T-helper 17 cell (primary cell): ENCODE results near the gene NAV2. TPM values are rescaled to one million over a fixed set of nuclear protein-coding genes. Genes with fewer than 3 reads are reported as not detected.

ENCODE experiments used
- ATAC-seq: fragments of 150-1000 bp; cut with Tn5 transposase; 2 replicates; pipeline ENCODE4 v1.10.0; 2021; ENCODE audit warnings: mild to moderate bottlenecking, moderate library complexity
- DNase-seq, 3 donors: peaks; one replicate each; pipeline versions ENCODE4 v3.0.0 to v3.0.0-alpha.2; 2020 to 2021
- H3K9me3 ChIP-seq: one replicate; pipeline ENCODE4 v1.7.0; 2013; ENCODE audit warnings: low read length, mild to moderate bottlenecking; ENCODE audit not compliant: control insufficient read depth, poor library complexity, severe bottlenecking
- H3K27ac Mint-ChIP-seq: one replicate; pipeline ENCODE4 v1.8.0; 2022; ENCODE audit warnings: mild to moderate bottlenecking, moderate library complexity, mixed read lengths
- H3K27me3 Mint-ChIP-seq: one replicate; pipeline ENCODE4 v1.8.0; 2022; ENCODE audit warnings: mixed read lengths
- H3K36me3 Mint-ChIP-seq: one replicate; pipeline ENCODE4 v1.8.0; 2022; ENCODE audit warnings: low read depth, mixed read lengths
- H3K4me1 Mint-ChIP-seq: one replicate; pipeline ENCODE4 v1.8.0; 2022; ENCODE audit warnings: mild to moderate bottlenecking, mixed read lengths
- H3K4me3 Mint-ChIP-seq: one replicate; pipeline ENCODE4 v1.8.0; 2022; ENCODE audit warnings: mild to moderate bottlenecking, moderate library complexity, mixed read lengths
- total RNA-seq, 4 donors: library from RNA in 2 of 4; stranded (reverse) in 2 of 4; gene quantifications; one replicate each; pipeline ENCODE4 v1.2.3 and lab custom pipeline; 2022 to 2026

The NAV2 gene
- total RNA-seq, 2 donors from 2014 or later: 0.96 to 1.3 TPM

DNA sequence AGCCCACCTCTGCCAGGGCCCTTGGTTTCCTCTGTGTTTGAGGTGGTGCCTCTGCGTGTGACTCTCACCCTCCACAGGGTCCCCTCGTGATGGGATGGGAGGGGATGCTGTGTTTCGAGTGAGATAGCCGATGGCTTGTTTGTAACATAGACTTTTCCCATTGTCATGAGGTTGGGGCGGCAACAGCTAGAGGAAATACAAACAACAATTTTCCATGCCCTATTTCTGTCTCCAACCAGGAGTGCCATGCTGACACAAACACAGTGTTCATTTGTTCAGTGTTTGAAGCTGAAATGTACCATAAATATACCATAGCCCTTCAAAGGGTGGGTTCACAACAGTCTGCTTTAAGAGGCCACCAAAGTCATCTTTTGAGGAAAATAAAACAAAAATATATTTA lies 19.5 kb upstream of the NAV2 start:
- Mint-ChIP-seq H3K27ac (no peak overlapping the region), H3K27me3 (peaks cover 48% of the 10 kb centered on the region), H3K36me3 (no peaks in the 10 kb centered on the region), H3K4me3 (no peak overlapping the region), H3K4me1 (peaks cover 2% of the 10 kb centered on the region)
- DNase-seq (no peak), ATAC-seq (no peak)
- no peaks in the 10 kb centered on the region for H3K9me3 ChIP-seq

DNA sequence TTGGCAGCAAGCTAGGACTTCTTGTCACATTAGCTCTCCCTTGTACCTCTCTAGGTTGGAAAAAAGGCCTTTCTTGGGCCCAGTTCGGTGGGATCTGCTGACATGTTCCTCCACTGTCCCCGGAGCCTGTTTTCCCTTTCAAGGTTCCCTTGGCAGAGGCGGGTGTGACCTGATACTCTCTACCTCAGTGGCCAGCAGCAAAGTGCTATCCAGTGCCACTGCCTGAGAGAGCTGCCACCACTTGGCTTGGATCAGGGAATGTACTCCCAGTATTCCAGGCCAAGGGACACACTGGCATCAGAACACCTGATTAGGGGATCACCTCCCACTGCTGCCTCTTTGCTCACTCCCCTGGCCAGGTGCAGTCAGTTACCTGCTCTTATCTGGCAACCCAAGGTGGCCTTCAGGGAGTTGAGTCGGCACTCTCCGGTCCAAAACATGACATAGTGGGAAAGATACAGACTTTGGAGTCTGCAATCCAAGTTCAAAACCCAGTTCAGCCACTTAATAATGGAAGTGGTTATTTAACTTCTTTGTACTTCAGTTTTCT lies 17.8 kb upstream of the NAV2 start:
- H3K4me3 Mint-ChIP-seq: no peak overlapping the region
- H3K27ac Mint-ChIP-seq: no peak overlapping the region
- no peaks in the 10 kb centered on the region for H3K9me3 ChIP-seq
- H3K36me3 Mint-ChIP-seq: no peaks in the 10 kb centered on the region
- no peak for DNase-seq
- no peak for ATAC-seq
- peaks cover 2% of the 10 kb centered on the region for H3K4me1 Mint-ChIP-seq
- peaks cover 48% of the 10 kb centered on the region for H3K27me3 Mint-ChIP-seq

DNA sequence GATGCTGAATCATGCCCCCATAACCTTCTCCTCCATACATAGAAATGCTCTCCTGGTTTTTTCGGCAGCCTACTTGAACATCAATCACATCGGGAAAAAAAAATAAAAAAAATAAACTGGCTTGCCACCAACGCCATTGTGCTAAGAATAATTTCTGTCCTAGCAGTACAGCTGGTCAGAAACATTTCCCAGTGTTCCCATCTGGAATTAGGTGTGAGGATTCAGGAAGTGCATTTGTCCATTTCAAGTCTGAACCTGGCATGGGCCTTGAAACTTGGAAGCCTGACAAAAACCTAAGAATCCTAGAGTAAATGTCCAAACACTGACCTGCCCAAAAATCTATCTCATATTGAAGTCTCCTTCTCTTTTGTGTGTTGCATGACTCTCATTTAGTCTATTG lies 16.6 kb upstream of the NAV2 start:
- H3K4me3 Mint-ChIP-seq: no peak overlapping the region
- no peak overlapping the region for H3K27ac Mint-ChIP-seq
- DNase-seq: no peak

DNA sequence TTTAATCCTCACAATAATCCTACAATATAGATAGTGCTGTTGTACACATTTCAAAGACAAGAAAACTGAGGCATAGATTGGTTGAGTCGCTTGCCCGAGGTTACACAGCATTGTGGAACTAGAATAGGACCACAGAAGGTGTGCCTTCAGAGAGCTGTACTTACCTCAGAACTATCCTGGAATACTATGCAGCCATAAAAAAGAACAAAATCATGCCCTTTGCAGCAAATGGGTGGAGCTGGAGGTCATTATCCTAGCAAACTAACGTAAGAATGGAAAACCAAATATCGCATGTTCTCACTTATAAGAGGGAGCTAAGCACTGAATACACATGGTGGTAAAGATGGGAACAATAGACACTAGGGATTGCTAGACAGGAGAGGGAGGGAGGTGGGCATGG lies 15.7 kb upstream of the NAV2 start:
- H3K9me3 ChIP-seq: no peaks in the 10 kb centered on the region
- no peaks in the 10 kb centered on the region for H3K36me3 Mint-ChIP-seq
- ATAC-seq (no peak), DNase-seq (no peak)
- H3K4me1 Mint-ChIP-seq: peaks cover 2% of the 10 kb centered on the region
- peaks cover 47% of the 10 kb centered on the region for H3K27me3 Mint-ChIP-seq
- H3K4me3 Mint-ChIP-seq: no peak overlapping the region
- no peak overlapping the region for H3K27ac Mint-ChIP-seq

More for the DNA sequence above, 16.6 kb upstream of the NAV2 start:
- Mint-ChIP-seq H3K36me3 (no peaks in the 10 kb centered on the region), H3K27me3 (peaks cover 48% of the 10 kb centered on the region), H3K4me1 (peaks cover 2% of the 10 kb centered on the region)
- no peak for ATAC-seq
- H3K9me3 ChIP-seq: no peaks in the 10 kb centered on the region

DNA sequence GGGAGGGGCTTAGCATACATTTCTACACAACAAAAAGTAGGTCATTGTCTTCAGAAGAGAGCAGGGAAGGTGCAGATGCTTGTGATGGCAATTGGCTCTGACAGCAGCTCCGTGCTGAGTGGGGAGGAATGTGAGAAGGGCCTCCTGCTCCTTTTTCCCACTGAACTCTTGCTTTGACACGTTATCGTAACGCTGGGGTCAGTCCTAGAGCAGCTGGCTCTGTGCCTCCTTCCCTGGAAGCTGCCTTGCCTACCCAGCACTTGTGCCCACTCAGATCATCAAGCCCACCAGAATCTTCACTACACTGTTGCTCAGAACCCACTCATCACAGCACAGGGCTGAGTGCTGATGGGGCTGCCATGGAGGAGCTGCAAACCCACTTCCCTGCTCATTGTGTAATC lies 14.9 kb upstream of the NAV2 start:
- Mint-ChIP-seq H3K36me3 (no peaks in the 10 kb centered on the region), H3K4me3 (no peak overlapping the region), H3K27ac (no peak overlapping the region), H3K27me3 (peaks cover 43% of the 10 kb centered on the region), H3K4me1 (peaks cover 2% of the 10 kb centered on the region)
- ATAC-seq (no peak), DNase-seq (no peak)
- H3K9me3 ChIP-seq: no peaks in the 10 kb centered on the region

DNA sequence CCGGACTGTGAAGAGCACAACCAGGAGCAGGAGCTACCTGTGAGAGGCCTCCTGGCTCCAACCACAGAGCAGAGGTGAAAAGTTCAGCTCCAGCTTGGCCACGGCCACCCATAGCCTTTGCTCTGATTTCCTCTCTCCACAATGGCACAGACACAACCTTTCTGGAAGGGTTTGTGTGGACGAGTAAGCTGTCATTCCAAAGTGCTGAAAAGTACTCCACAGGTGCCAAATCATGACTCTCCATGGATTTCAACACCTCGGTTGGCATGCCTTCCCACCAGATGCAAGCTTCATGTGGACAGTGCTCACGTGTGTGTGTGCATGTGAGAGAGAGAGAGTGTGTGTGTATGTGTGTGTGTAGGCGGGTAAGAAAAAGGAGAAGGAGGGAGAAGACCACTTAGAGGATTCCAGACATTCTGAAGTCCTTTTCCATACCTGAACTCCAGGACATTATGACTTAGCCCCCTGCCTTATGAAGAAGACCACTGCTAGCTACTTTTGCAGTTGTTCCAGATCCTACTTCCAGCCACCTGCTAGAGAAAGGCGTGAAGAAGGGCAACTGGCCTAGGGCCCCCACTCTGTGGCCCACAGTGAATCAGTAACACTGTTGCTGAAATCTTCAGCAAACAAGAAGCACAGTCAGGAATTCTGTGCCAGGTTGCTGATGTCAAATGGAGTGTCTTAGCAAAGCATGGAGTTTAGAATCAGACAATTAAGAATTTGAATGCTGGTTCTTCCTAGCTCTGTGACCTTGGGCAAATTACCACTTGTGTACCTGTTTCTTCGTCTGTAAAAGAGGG lies 13.9 kb upstream of the NAV2 start:
- H3K27me3 Mint-ChIP-seq: peaks cover 38% of the 10 kb centered on the region
- no peaks in the 10 kb centered on the region for H3K36me3 Mint-ChIP-seq
- peaks cover 2% of the 10 kb centered on the region for H3K4me1 Mint-ChIP-seq
- no peaks in the 10 kb centered on the region for H3K9me3 ChIP-seq
- ATAC-seq: no peak
- no peak overlapping the region for H3K27ac Mint-ChIP-seq
- no peak for DNase-seq
- no peak overlapping the region for H3K4me3 Mint-ChIP-seq

DNA sequence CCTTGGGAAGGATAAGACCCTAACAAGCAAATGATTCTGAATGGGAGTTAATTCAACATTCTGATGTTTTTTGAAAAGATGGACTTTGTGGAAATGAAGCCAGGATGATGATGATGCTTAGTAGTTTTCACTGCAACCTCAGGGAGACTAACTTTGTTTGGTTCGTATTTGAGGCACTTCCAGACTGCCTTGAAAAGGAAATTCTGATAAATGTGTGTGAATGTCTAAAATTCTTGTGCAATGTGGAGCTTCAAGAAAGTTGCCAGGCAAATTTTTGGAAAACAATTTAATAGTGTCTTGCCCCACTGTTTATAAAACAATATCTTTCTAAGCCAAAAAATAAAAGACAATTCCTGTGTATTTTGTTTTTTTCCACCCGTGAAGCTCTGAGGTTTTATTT lies 11.2 kb upstream of the NAV2 start:
- no peak for DNase-seq
- ATAC-seq: no peak
- Mint-ChIP-seq H3K27me3 (peaks cover 32% of the 10 kb centered on the region), H3K27ac (no peak overlapping the region), H3K4me1 (peaks cover 5% of the 10 kb centered on the region), H3K4me3 (no peak overlapping the region), H3K36me3 (no peaks in the 10 kb centered on the region)
- no peaks in the 10 kb centered on the region for H3K9me3 ChIP-seq

DNA sequence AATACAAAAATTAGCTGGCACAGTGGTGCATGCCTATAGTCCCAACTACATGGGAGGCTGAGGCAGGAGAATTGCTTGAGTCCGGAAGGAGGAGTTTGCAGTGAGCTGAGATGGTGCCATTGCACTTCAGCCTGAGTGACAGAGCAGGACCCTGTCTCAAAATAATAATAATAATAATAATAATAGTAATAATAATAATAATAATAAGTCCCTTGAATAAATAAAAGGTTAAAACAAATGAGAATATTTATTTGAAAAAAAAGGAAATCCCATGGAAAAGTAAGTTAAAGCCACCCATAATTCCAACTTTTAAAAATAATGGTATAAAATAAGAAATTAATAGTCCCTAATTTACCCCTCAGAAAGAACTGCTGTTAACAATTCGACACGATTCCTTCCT lies 10.0 kb upstream of the NAV2 start:
- ATAC-seq: no peak
- Mint-ChIP-seq H3K27me3 (peaks cover 24% of the 10 kb centered on the region), H3K27ac (no peak overlapping the region), H3K36me3 (no peaks in the 10 kb centered on the region), H3K4me1 (peaks cover 2% of the 10 kb centered on the region), H3K4me3 (no peak overlapping the region)
- DNase-seq: no peak
- H3K9me3 ChIP-seq: no peaks in the 10 kb centered on the region

DNA sequence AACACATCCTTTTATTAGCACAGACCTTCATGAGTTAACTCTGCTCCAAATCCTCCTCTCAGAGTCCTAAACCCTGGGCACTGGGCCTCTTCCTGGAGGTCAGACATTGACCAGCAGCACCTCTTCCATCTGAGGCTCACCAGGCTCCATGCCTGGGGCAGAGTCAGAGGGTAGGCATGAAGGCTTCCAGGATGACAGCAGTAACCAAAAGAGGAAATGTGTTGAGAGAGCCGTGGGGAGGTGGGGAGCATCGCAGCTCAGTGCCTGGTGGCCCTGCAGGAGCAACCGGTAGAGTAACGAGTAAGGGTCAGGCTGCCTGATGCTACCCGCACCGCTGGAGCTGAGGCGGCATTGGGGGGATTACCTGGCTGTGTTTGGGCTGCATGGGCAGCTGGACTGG lies 9.4 kb upstream of the NAV2 start:
- H3K27me3 Mint-ChIP-seq: peaks cover 18% of the 10 kb centered on the region
- ATAC-seq (no peak), DNase-seq (no peak)
- no peaks in the 10 kb centered on the region for H3K9me3 ChIP-seq
- H3K27ac Mint-ChIP-seq: no peak overlapping the region
- no peak overlapping the region for H3K4me3 Mint-ChIP-seq
- peaks cover 2% of the 10 kb centered on the region for H3K4me1 Mint-ChIP-seq
- no peaks in the 10 kb centered on the region for H3K36me3 Mint-ChIP-seq

DNA sequence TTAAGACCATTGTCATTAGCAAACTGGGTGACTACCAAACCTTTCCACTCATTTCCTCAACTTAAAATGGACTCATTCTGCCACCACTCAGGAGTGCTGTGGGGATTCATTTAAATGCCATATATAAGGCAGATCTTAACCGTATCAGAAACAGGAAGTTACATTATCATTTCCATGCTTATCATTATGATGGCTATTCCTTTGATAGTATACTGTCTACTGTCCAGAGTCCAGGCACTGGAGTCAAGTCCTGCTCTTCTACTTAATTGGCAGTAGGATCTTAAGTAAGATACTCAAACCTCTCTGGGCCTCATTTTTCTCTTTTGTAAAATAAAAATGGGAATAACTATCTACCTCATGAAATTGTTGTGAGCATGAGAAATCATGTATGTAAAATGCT lies 8.4 kb upstream of the NAV2 start:
- ATAC-seq: no peak
- Mint-ChIP-seq H3K27me3 (peaks cover 12% of the 10 kb centered on the region), H3K27ac (no peak overlapping the region), H3K4me1 (peaks cover 2% of the 10 kb centered on the region), H3K4me3 (no peak overlapping the region), H3K36me3 (no peaks in the 10 kb centered on the region)
- no peak for DNase-seq
- no peaks in the 10 kb centered on the region for H3K9me3 ChIP-seq

DNA sequence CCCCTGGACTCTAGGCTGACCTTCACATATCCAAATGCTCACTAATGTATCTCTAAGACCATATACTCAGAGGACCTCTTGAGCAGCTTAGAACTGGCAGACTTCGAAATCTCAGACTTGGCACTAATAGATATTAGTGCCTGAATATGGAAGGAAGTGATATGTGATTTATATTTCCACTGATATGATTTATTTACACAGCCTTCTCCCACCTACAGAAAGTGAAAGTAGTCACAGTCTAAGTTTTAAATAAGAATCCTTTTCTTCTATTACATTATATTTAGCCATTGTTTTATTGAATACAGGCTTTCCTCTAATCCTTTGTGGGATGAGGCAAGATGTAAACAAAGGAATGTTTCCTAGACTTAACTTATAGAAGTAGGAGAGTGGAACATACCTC lies 6.7 kb upstream of the NAV2 start:
- H3K27me3 Mint-ChIP-seq: peaks cover 17% of the 10 kb centered on the region
- H3K4me1 Mint-ChIP-seq: peaks cover 2% of the 10 kb centered on the region
- H3K9me3 ChIP-seq: no peaks in the 10 kb centered on the region
- ATAC-seq (no peak), DNase-seq (no peak)
- no peak overlapping the region for H3K27ac Mint-ChIP-seq
- no peak overlapping the region for H3K4me3 Mint-ChIP-seq
- no peaks in the 10 kb centered on the region for H3K36me3 Mint-ChIP-seq

DNA sequence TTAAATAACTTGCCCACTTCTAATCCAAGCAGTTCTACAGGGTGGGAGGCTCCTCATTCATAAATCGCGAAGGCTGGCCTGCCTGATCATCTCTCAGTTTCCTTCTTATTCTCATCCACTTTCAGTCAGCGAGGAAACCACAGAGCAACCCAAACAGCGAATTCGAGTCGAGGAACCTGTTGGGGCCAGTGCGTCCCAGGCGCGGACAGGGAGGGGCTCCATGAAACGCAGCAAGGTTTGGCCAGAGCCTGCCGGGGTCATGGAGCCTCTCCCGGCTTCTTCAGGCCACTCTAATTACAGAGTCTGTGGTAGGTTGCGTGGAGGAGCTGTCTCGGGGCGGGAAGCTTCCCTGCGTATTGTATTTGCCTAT lies 741 bp upstream of the NAV2 start:
- Mint-ChIP-seq H3K36me3 (peaks cover 2% of the 10 kb centered on the region), H3K4me3 (peak overlapping the region; percentile 97), H3K4me1 (peaks cover 20% of the 10 kb centered on the region), H3K27ac (peak overlapping the region; percentile 88), H3K27me3 (peaks cover 32% of the 10 kb centered on the region)
- H3K9me3 ChIP-seq: no peaks in the 10 kb centered on the region
- DNase-seq (no peak), ATAC-seq (no peak)

DNA sequence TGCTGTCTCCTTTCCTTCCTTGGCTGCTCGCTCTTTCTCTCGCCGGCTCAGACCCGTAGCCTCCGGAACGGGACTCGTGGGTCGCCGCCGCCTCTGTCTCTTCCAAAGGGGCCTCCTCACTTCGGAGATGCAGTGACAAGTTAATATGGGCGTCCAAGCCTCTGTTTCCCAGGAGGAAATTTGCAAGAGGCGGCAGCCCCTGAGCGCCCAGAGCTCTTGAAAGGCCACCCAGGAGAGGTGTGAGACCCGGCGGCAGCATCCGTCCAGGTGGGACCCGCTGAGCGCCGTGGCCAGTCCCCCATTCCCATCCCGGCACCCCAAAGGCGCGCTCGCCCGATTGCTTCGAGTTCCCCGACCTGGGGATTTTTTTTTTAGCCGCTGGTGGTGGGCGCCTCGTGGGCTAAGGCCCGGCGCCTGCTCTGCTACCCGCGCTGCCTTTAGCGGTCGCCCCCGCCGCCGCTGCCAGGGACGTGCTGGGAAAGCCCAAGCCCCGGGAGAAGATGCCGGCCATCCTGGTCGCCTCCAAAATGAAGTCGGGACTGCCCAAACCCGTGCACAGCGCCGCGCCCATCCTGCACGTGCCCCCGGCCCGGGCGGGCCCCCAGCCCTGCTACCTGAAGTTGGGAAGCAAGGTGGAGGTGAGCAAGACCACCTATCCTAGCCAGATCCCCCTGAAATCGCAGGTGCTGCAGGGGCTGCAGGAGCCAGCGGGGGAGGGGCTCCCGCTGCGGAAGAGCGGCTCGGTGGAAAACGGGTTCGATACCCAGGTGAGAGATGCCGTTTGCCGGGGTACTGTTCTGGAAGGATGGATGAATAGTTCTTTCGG lies 772 bp downstream of the NAV2 start:
- peak in 1 of 3 donors; percentile 7 for DNase-seq
- peak overlapping the region; percentile 82 for H3K27ac Mint-ChIP-seq
- peak overlapping the region; percentile 97 for H3K4me3 Mint-ChIP-seq
- H3K27me3 Mint-ChIP-seq: peaks cover 37% of the 10 kb centered on the region
- H3K4me1 Mint-ChIP-seq: peaks cover 20% of the 10 kb centered on the region
- no peaks in the 10 kb centered on the region for H3K9me3 ChIP-seq
- H3K36me3 Mint-ChIP-seq: peaks cover 2% of the 10 kb centered on the region
- ATAC-seq: no peak
